OCI-LY7 (cell line): ENCODE measurements around the gene AGER.
"Not testable (repeated sequence)": the region's sequence is repeated elsewhere in the genome, so short reads cannot be mapped to it uniquely, and the experiment has no call there.

Source experiments
- CTCF ChIP-seq: fragments of 200-600 bp; sonication (generic); conservative IDR thresholded peaks from 2 replicates; pipeline ENCODE4 v1.5.1; 2014; ENCODE audit warnings: mild to moderate bottlenecking, antibody characterized with exemption, low read length, moderate library complexity, mixed read lengths
- EZH2phosphoT487 ChIP-seq: fragments of 200-600 bp; sonication (generic); IDR thresholded peaks from 2 replicates; pipeline ENCODE4 v1.6.1; 2018; ENCODE audit warnings: low read depth, borderline replicate concordance, mild to moderate bottlenecking, mixed run types, antibody characterized with exemption, low read length, moderate library complexity, mixed read lengths

- not testable (repeated sequence) for TF ChIP-seq CTCF, EZH2phosphoT487
Measured at GRCh38 chr6:32211432-32211831, 27.4 kb upstream of the AGER start.
